ENCODE results near the gene ST3GAL5.

- TF ChIP-seq CTCF (conservative IDR thresholded peaks at IDR 0.05 in 1 of 2, IDR thresholded peaks at IDR 0.05 in 1 of 2; ENCODE audit: low read depth in 1 of 2, low read length in 2 of 2), result no peak
- no peak for TF ChIP-seq EZH2 (IDR thresholded peaks at IDR 0.05; ENCODE audit: low read length, missing control alignments)
Measured at GRCh38 chr2:85834466-85834865, 54.3 kb downstream of the ST3GAL5 start.

Measured in fibroblast of lung (primary cell).